Measurements from ENCODE around the gene KCNIP1. TPM values are rescaled to one million over a fixed set of nuclear protein-coding genes. Genes with fewer than 3 reads are reported as not detected.

KCNIP1 gene
- total RNA-seq, 1 donor from 2014 or later, result not detected

DNA sequence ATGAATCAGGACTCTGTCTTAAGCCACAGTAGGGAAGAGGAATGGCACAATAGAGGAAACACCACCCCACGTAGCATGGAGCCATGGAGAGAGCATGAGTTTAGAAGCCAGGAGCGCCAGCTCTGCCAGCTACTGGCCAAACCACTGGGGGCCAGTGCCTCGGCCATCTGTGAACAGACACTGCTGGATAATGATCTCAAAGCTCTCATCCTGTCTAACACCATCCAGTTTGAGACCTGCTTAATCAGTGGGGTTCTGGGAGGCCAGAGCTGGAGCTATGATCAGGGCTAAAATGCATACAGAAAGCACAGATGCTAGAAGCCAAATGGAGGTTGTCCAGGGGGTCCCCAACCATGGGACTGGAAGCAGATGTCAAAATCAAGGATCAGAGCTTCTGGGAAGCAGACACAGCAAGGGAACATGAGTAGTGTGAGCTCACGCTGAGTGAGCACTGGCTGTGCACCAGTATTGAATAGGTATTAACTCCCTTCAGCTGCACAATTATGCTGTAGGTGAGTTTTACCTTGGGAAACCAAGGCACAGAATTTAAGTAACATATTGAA is 92.7 kb downstream of the KCNIP1 start:
- DNase-seq (ENCODE audit: low spot score), result no peak

GRCh38 chr5:170597109-170597751 is 93.4 kb downstream of the KCNIP1 start:
- no peak for DNase-seq (ENCODE audit: low spot score)

GRCh38 chr5:170597872-170598271 is 94.1 kb downstream of the KCNIP1 start:
- no peak for DNase-seq (ENCODE audit: low spot score)

DNA sequence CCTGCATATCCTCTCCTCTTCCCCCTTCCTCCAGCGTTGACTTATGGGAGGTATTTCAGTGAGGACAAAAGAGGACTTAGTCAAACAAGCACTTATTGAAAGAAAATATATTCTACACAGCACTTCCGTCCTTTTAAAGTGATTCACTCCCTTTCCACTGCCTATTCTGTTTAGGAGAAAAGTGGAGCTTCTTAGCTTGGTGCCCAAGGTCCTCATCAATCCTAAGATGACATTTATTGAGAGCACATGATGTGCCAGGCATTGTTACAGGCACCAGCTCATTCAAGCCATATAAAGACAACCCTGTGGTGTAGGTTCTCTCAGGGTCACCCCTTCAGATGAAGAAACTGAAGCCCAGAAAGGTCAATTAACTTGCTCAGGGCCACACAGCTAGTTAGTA is 95.9 kb downstream of the KCNIP1 start:
- no peak for DNase-seq (ENCODE audit: low spot score)

DNA sequence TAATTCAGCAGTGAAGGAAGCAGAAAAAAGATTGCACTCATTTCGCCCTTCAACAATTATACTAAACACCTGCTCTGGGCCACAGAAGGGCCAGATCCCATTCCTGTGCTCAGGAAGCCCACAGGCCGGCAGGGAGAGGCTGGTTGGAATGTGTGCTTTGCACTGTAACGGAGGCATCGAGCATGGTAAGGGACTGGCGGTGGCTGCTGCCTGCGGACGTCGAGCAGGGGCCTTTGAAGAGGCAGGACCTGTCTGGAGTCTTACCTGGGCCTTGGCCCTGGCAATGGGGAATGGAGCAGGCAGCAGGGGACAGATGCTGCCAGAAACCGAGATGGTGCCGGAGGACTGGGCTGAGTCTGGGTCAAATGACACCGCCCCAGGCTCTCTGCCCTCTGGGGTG is 97.8 kb downstream of the KCNIP1 start:
- no peak for DNase-seq (ENCODE audit: low spot score)

GRCh38 chr5:170603109-170603508 is 99.3 kb downstream of the KCNIP1 start:
- DNase-seq (ENCODE audit: low spot score), result no peak

- peak; percentile 59 for DNase-seq (ENCODE audit: low spot score)
These were observed 100.1 kb downstream of the KCNIP1 start for GRCh38 chr5:170603578-170604565.

- DNase-seq (ENCODE audit: low spot score), result no peak
These were observed 103.1 kb downstream of the KCNIP1 start for GRCh38 chr5:170606941-170607340.

DNA sequence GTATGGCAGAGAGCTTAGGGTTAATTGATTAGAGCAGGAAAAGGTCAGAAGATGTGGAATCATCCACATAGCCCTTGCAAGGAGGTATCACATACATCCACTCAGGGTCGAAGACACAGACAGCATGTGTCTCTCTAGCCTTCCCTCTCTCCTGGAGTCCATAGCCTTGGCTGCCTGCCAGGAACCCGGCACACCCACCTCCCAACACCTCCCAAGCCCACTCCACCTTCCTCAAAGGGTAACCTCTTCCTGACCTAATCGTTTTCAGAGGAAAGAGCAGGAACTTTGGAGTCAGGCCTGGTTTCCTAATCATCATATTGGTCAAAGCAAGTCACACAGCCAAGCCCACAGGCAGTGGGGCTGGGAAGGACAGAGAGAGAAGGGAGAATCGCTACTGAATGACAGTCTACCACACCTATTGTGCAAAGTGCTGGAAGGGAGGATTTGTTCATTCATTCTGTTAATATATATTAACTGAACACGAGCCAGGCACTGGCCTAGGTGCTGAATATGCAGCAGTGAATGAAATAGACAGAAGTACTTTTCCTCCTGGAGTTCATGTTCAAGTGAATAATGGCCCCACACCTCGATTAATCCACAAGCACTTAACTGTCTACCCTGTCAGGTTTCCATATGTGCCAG is 107.8 kb downstream of the KCNIP1 start:
- DNase-seq (ENCODE audit: low spot score), result no peak

DNA sequence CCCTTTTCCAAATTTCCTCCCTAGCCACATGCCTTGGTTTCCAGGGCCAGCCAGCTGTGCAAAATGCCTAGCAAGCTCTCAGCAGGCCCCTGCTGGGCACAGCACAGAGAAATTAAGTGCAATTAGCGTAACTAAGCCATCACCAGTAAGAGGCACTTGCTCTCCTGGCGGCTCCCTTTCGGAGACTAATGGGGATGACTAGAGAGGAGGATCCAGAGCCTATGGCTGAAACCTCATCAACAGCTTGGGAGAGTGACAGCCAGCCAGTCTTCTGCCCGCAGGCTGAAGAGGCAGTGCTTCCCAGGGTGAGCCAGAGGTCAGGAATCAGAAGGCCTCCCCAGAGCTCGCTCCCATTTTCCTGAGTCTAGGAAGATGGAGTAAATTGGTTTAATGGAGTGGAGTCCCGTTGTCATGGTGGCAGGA is 108.4 kb downstream of the KCNIP1 start:
- no peak for DNase-seq (ENCODE audit: low spot score)

DNA sequence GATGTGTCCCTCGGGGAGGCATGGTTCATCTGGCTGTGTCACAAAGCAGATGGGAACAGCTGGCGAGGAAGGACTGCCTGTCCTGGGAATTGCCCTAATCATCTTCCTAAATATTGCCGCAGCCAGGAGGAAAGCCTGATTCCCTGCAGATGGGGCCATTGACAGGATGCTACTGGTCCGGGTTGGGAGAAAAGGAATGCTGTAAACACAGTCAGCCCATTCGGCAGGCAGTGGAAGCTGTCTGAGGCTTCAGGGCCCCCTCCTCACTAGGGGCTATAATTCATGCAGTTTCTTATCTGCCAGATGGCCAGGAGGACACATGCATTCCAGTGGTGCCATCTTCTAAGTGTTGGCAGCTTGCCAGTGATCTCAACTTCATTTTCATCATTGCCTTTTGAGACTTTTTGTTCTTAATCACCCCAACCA is 110.3 kb downstream of the KCNIP1 start:
- no peak for DNase-seq (ENCODE audit: low spot score)

- DNase-seq (ENCODE audit: low spot score), result no peak
These were observed 110.9 kb downstream of the KCNIP1 start for GRCh38 chr5:170614720-170615119.

- no peak for DNase-seq (ENCODE audit: low spot score)
These were observed 114.0 kb downstream of the KCNIP1 start for GRCh38 chr5:170617533-170618490.

DNA sequence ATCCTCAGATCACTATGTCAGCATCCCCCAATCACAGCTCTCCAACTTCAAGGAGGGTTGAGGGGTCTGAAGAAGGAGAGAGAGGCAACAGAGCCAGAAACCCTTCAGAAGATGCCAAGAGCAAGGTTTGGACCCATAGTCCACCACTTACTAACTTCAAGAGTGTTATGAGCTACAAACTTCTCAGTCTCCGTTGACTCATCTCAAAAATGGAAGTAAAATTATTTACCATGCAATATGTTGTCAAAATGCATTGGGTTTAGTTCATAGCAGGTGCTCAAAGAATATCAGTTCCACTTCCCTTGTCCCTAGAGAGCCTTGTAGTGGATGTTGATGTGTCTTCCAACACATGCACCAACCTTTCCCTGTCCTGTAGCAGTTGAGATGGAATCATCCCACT is 116.0 kb downstream of the KCNIP1 start:
- DNase-seq (ENCODE audit: low spot score), result no peak

DNA sequence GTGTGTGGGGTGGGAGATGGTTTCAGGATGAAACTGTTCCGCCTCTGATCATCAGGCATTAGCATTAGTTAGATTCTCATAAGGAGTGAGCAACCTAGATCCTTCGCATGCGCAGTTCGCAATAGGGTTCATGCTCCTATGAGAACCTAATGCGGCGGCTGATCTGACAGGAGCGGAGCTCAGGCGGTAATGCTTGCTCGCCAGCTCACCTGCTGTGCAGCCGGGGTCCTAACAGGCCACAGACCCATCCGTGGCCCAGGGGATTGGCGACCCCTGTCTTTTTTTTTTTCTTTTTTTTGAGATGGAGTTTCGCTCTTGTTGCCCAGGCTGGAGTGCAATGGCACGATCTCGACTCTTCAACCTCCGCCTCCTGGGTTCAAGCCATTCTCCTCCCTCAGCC is 119.1 kb downstream of the KCNIP1 start:
- DNase-seq (ENCODE audit: low spot score), result no peak

DNA sequence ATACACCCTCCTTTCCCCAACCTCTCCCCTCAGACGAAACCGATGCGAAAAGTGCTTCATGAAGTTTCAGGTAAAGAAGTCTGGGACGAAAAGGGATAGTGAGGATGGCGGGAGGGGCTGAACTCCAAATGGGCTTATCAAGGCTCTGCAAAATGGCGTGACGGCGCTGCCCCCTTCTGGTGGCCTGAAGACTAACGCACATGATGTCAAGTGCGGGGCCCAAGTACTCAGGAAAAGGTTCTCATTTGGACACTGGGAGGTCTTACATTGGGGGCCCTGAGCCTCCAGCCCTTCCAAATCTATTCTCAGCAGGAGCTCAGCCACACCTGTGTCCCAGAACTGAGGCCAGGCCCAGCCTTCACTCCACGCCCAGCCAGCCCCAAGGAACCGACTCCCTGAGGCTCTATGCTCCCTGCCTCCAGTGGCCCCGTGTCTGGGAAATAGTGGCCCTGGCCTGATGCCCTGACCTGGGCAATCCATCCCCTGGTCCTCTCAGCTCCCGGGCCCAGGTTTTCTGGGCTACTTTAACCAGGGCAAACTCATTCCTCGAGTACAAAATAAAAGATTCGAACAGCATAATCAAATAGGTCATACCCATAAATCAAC is 119.9 kb downstream of the KCNIP1 start:
- DNase-seq (ENCODE audit: low spot score), result no peak

DNA sequence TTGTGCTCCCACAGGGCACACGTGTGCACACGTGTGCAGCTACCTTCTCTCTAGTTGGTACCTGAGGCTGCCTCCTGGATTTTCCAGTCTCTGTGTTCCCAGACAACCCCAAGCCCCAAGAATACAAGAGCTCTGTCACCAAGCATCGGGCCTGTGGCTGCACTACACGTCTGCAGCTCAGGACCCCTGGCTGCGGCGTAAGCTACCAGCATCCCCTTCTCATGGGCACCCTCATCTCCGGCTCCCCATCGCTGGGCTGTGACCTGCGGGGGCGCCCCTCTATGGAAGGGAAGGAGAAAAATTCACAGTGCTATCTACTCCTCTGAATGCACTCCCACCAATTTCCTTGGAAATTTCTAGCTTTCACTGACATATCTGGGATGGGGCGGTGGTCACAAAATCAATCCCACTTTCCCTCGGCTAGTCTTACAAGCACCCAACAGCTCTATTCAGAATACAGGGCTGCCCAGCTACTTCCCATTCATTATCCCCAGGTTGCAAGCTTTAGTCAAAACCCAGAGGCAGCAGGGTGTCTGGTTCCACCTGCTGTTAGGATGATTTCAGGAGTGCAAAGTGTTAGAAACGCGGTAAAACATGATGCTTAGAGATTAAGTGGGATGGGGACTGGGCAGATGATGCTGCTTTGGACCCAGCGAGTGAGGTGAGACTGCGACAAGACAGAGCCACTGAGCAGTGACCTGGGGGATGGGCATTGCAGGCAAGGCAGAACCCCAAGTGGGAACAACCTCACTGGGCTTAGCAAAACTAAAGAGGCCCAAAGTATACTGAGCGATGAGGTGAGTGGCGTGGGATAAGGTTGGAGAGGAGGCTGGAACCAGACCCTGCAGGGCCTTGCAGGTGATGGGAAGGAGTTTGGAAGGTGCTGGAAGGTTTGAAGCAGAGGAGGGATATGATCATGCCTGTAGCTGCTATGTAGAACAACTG is 121.7 kb downstream of the KCNIP1 start:
- no peak for DNase-seq (ENCODE audit: low spot score)

- DNase-seq (ENCODE audit: low spot score), result no peak
These were observed 122.8 kb downstream of the KCNIP1 start for GRCh38 chr5:170626507-170627150.

GRCh38 chr5:170627271-170627670 is 123.5 kb downstream of the KCNIP1 start:
- no peak for DNase-seq (ENCODE audit: low spot score)
